ENCODE measurements around the gene TSEN15. TPM values are rescaled to one million over a fixed set of nuclear protein-coding genes. Genes with fewer than 3 reads are reported as not detected.

Gene TSEN15
- total and polyA plus RNA-seq, 9 of the 15 experiments (the other 6 are each of a cell fraction or from before 2014, with no cell fraction given), result 25.6 to 121 (median 91.3) TPM

DNA sequence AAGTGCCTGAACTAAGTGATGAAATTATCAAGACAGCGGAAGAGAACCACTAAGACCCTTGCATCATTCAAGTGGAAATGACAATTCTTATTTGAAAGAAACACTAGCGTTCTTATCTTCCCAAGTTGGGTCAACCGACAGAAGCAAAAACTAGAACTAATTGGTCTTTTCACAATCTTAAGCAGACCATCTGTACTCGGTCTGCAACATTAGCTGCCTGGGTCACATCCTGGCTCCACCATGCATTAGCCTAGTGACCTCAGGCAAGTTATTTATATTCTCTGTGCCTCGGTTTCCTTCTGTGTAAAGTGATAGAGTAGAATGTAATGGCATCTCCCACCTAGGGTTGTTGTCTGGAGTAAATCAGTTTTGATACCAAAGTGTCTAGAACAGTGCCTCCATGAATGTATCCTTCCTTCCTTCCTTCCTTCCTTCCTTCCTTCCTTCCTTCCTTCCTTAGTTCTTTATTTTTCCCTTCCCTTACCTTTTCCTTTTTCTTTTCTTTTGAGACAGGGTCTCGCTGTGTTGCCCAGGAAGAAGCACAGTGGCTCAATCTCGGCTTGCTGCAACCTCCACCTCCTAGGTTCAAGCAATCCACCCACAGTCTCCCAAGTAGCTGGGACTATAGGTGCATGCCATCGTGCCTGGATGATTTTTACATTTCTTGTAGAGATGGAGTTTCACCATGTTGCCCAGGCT, 20.0 kb upstream of the TSEN15 start (continued):
- TF ChIP-seq POLR3G (IDR thresholded peaks at IDR 0.05; ENCODE audit: extremely low read depth, insufficient read length, insufficient replicate concordance) (no peak), BCL6 (CRISPR knock-in tag; IDR thresholded peaks at IDR 0.05) (peak; percentile 10; the same call in 1 of the 2 replicates), NBN (IDR thresholded peaks at IDR 0.05; ENCODE audit: low read depth) (peak; percentile 86), ATF1 (CRISPR knock-in tag; IDR thresholded peaks at IDR 0.05) (no peak), ATF1 (tag; IDR thresholded peaks at IDR 0.05) (peak; percentile 68), CREBBP (IDR thresholded peaks at IDR 0.05; ENCODE audit: low read depth, low read length) (no peak), CEBPG (CRISPR knock-in tag; IDR thresholded peaks at IDR 0.05) (peak; percentile 98), CEBPG (tag; conservative IDR thresholded peaks at IDR 0.05 in 1 of 2, IDR thresholded peaks at IDR 0.05 in 1 of 2) (peak; percentile 97 to 99), NFXL1 (CRISPR knock-in tag; IDR thresholded peaks at IDR 0.05) (no peak), ZNF444 (CRISPR knock-in tag; IDR thresholded peaks at IDR 0.05) (no peak; the same call in 1 of the 2 replicates), CTBP1 (IDR thresholded peaks at IDR 0.05; ENCODE audit: borderline replicate concordance) (no peak), NR2C1 (IDR thresholded peaks at IDR 0.05) (peak; percentile 72), NR2C1 (tag; IDR thresholded peaks at IDR 0.05) (peak; percentile 78), FOXM1 (IDR thresholded peaks at IDR 0.05; ENCODE audit: low read depth) (peak; percentile 99), FOXM1 (CRISPR knock-in tag; IDR thresholded peaks at IDR 0.05; ENCODE audit: low read depth) (peak; percentile 63; the same call in 1 of the 2 replicates), SMAD4 (CRISPR knock-in tag; conservative IDR thresholded peaks at IDR 0.05) (peak; percentile 99), MED1 (CRISPR knock-in tag; IDR thresholded peaks at IDR 0.05; ENCODE audit: borderline replicate concordance) (no peak), C11orf30 (IDR thresholded peaks at IDR 0.05; ENCODE audit: low read depth) (peak; percentile 45; the same call in 1 of the 2 replicates), RFX7 (CRISPR knock-in tag; IDR thresholded peaks at IDR 0.05) (0 out of 2 replicates have a peak, but pooled peaks have one; percentile 12), TARDBP (IDR thresholded peaks at IDR 0.05) (peak; percentile 67; the same call in 1 of the 2 replicates), COPS2 (conservative IDR thresholded peaks at IDR 0.05) (no peak), ZNF583 (CRISPR knock-in tag; IDR thresholded peaks at IDR 0.05) (no peak)
- TF ChIP-seq, protein P1, sequence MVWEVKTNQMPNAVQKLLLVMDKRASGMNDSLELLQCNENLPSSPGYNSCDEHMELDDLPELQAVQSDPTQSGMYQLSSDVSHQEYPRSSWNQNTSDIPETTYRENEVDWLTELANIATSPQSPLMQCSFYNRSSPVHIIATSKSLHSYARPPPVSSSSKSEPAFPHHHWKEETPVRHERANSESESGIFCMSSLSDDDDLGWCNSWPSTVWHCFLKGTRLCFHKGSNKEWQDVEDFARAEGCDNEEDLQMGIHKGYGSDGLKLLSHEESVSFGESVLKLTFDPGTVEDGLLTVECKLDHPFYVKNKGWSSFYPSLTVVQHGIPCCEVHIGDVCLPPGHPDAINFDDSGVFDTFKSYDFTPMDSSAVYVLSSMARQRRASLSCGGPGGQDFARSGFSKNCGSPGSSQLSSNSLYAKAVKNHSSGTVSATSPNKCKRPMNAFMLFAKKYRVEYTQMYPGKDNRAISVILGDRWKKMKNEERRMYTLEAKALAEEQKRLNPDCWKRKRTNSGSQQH (CRISPR knock-in tag; IDR thresholded peaks at IDR 0.05), result peak; percentile 97
- TF ChIP-seq, protein P2, sequence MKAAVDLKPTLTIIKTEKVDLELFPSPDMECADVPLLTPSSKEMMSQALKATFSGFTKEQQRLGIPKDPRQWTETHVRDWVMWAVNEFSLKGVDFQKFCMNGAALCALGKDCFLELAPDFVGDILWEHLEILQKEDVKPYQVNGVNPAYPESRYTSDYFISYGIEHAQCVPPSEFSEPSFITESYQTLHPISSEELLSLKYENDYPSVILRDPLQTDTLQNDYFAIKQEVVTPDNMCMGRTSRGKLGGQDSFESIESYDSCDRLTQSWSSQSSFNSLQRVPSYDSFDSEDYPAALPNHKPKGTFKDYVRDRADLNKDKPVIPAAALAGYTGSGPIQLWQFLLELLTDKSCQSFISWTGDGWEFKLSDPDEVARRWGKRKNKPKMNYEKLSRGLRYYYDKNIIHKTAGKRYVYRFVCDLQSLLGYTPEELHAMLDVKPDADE (conservative IDR thresholded peaks at IDR 0.05; ENCODE audit: control insufficient read depth, low read depth, low read length), result no peak
- TF ChIP-seq, protein P3, sequence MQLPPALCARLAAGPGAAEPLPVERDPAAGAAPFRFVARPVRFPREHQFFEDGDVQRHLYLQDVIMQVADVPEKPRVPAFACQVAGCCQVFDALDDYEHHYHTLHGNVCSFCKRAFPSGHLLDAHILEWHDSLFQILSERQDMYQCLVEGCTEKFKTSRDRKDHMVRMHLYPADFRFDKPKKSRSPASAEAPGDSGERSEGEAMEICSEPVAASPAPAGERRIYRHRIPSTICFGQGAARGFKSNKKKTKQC (CRISPR knock-in tag; IDR thresholded peaks at IDR 0.05), result no peak

Data from K562 (cell line).